Nucleus accumbens (tissue), 56 donors: ENCODE results near the gene UBE3A.

ENCODE experiments used
- DNase-seq, 56 donors: peaks; one replicate each; lab custom pipeline; 2025; lab: John Stamatoyannopoulos, UW

The UBE3A gene

DNA sequence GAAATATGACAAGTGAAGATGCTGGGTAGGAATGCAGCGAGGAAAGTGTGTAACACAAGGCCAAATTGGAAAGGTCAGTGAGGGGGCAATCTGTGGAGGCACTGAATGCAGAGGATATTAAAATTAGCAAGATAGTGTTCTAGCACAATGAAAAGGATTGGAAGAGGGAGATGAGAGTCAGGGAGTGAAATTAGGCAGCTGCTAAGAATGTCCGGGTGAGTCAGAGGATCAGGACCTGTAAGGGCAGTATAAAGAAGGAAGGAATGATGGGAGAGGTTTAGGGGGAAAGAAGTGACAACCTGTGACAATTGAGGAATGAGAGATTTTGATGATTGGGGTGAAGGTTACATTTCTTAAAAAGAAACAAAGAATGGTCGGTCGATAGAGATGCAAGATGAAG is 103.5 kb downstream of the UBE3A start:
- no peak for DNase-seq

DNA sequence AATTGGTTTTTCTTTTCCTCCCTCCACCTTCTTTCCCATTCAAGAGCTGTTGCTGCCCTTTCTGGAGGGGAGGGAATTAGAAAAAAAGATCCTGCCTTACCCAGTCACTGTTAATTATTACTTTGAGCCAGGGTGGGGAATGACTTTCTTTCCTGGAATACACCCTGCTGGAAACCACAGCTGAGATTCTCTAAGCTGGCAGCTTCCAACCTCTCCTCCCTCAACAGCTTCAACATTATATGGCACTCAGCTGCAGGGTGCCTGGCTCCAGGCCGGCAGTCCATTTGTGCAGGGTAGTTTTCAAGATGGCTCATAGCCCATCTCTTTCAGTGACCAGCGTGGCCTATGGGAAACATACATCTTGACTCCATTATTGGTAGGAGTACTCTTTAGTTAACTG is 105.8 kb downstream of the UBE3A start:
- DNase-seq = no peak

GRCh38 chr15:25332306-25332705 is 106.5 kb downstream of the UBE3A start:
- DNase-seq = no peak

GRCh38 chr15:25331860-25332259 is 107.0 kb downstream of the UBE3A start:
- DNase-seq = no peak

- DNase-seq = no peak
Observed at GRCh38 chr15:25331404-25331803, 107.4 kb downstream of the UBE3A start.

GRCh38 chr15:25329696-25330095 is 109.1 kb downstream of the UBE3A start:
- no peak for DNase-seq

- no peak for DNase-seq
Observed at GRCh38 chr15:25327686-25328085, 111.1 kb downstream of the UBE3A start.

DNA sequence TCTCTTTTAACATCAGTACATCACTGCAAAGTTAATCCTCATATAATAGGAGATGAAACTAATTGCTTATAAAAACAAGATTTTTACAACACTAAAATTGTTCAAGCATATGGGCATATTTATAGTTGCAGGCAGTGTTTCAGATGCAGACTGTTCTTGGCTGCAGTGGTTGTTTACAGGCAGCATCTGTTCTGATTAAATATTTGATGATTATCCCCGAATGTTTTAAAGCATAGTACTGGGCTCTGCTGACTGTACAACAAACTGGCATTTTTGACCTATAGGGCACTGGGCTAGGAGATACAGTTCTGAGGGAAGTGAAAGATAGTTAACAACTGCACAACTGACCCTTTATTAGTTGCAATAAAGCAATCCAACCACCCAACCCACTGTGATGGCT is 113.6 kb downstream of the UBE3A start:
- no peak for DNase-seq

GRCh38 chr15:25323420-25323819 is 115.4 kb downstream of the UBE3A start:
- DNase-seq = no peak

DNA sequence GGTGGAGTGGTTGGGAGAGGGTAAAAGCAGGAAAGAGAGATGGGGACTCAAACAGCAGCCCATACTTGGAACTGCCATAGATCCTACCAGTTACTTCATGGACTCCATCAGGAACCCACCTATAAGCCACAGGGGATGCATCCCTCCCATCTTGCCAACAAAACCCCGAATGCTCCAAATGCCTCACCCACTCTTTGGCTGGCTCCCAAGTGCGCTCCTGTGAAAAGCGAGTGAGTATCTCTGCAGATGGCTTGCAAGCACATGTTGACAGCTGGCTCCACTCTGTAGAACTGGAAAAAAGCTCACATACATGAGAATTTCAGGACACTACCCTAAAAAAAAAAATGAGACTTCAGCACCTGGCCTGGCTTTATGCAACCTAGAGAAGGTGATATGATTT is 151.0 kb downstream of the UBE3A start:
- no peak for DNase-seq
